Inflammatory macrophage treated with lipopolysaccharide for 4 hours (primary cell): ENCODE results near the gene ABCB10.

Source experiments
- DNase-seq: peaks from one replicate; pipeline ENCODE4 v3.0.0-alpha.2; 2020

ABCB10 gene

DNA sequence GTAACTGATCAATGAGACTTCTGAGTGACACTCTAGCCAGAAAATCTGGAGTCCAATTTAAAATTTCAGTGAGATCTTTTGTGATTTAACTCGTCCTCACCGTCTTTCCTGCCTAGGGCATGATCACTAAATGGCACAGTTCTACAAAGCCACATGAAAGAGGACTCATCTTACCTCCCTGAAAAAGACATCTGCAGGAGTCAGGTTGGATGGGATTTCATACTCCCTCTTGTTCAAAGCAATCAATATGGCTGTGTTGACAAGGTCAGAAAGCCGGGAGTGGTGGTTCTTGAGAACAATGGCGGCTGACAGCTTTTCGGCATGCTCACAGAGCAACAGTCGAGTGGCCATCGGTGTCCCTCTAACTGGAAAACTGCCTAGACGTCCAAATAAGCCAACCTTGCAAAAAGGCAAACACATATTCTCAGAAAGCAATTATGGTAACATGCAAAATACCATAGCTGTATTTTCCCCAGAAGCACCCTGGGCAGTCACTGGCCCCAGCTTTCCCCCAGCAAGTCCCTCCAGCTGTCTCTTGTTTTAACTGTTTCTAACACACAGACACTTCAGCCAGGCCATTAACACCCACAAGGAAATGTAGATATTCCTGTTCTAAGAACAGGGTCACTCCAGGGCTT, 88.0 kb downstream of the ABCB10 start:
- no peak for DNase-seq

DNA sequence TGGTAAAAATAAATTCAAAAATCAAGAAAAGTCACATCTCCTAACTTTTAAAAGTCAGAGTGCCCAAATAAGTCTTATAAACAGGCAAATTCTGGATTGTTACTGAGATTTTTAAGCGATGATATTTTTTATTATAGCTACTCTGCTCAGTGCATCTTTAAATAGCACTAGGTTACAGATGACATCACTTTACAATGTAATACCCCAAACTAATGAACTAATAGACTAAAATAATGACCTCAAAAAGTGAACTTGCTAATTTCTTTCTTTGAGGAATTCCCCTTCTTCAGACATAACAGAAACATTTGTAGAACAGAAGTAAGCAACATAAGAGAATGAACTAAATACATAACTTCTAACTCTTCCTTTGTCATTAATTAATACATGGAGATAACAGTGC, 91.6 kb downstream of the ABCB10 start:
- no peak for DNase-seq
